HepG2 (cell line): ENCODE results near the gene PGLYRP4. TPM values are rescaled to one million over a fixed set of nuclear protein-coding genes. Genes with fewer than 3 reads are reported as not detected.

Experiments used
- ATAC-seq: fragments of 200-7000 bp; cut with Tn5 transposase; 3 replicates; pipeline ENCODE4 v1.9.1; 2020; ENCODE audit warnings: mild to moderate bottlenecking, moderate library complexity
- BruUV-seq: library from RNA; stranded (reverse); fragments of 400-500 nt; replicated peaks from 2 replicates; lab custom pipeline; 2021; lab: Mats Ljungman, UMichigan
- CTCF ChIA-PET: fragments of 300-600 bp; formaldehyde crosslinking; extraction: SDS; loops from one replicate; lab custom pipeline; 2021; ENCODE audit warnings: low total read pairs, inconsistent platforms, low intra/inter-chr PET ratio; lab: Yijun Ruan, JAX
- POLR2A ChIA-PET: fragments of 350-600 bp; sonication (Branson Sonifier 250); formaldehyde crosslinking; loops from one replicate; lab custom pipeline; 2020; ENCODE audit warnings: antibody characterized with exemption, inconsistent platforms; lab: Yijun Ruan, JAX
- DNase-seq: peaks from one replicate; pipeline ENCODE4 v3.0.0-alpha.2; 2015; ENCODE audit warnings: low spot score
- FAIRE-seq: peaks from 3 replicates; lab custom pipeline; 2011; peaks lifted over from hg19 to GRCh38; lab: Jason Lieb, UNC
- H2AFZ ChIP-seq: one replicate; pipeline ENCODE4 v1.6.1; 2011; ENCODE audit warnings: low read length, inconsistent platforms
- H3K27ac ChIP-seq: fragments of 300-600 bp; 3 replicates; pipeline ENCODE4 v1.8.0; 2011; ENCODE audit warnings: mixed run types, mild to moderate bottlenecking, mixed read lengths, low read length, inconsistent platforms; ENCODE audit not compliant: insufficient read depth; ENCODE audit errors: extremely low read length
- H3K27me3 ChIP-seq, 2 experiments: fragments of 200-600 bp in 1 of 2; 2 replicates in 1 of 2; 3 replicates in 1 of 2; pipeline versions ENCODE4 v1.6.0 to v1.8.0; 2011; ENCODE audit warnings: low read length in 2 of 2, mild to moderate bottlenecking in 2 of 2, moderate library complexity in 2 of 2, inconsistent platforms in 1 of 2; ENCODE audit not compliant: insufficient read depth in 2 of 2, control insufficient read depth in 1 of 2
- H3K36me3 ChIP-seq, 2 experiments: fragments of 200-600 bp in 1 of 2; replicated peaks in 1 of 2; 2 replicates in 1 of 2; 3 replicates in 1 of 2; pipeline versions ENCODE4 v1.5.1 to v1.8.0; 2011; ENCODE audit warnings: low read length in 2 of 2, inconsistent platforms in 1 of 2; ENCODE audit not compliant: insufficient read depth in 2 of 2, control insufficient read depth in 1 of 2
- H3K4me1 ChIP-seq: 2 replicates; pipeline ENCODE4 v1.5.1; 2012; ENCODE audit warnings: low read length, inconsistent platforms; ENCODE audit not compliant: insufficient read depth
- H3K4me2 ChIP-seq: 2 replicates; pipeline ENCODE4 v1.6.0; 2011; ENCODE audit warnings: low read depth, low read length, inconsistent platforms
- H3K4me3 ChIP-seq, 3 experiments: fragments of 200-600 bp in 1 of 3; sonication (generic), shearing (Covaris generic) in 1 of 3; replicated peaks in 1 of 3; 2 replicates each; pipeline ENCODE4 v1.5.1; 2011 to 2016; ENCODE audit warnings: low read length in 3 of 3, inconsistent platforms in 2 of 3, low read depth in 2 of 3, mild to moderate bottlenecking in 2 of 3, control low read depth in 1 of 3, mixed read lengths in 1 of 3; ENCODE audit not compliant: insufficient read depth in 1 of 3
- H3K79me2 ChIP-seq: one replicate; pipeline ENCODE4 v1.6.1; 2011; ENCODE audit warnings: low read length, inconsistent platforms; ENCODE audit not compliant: insufficient read depth
- H3K9ac ChIP-seq: 2 replicates; pipeline ENCODE4 v1.6.0; 2011; ENCODE audit warnings: mild to moderate bottlenecking, low read depth, low read length, inconsistent platforms; ENCODE audit not compliant: insufficient read depth
- H3K9me3 ChIP-seq: 2 replicates; pipeline ENCODE4 v1.5.1; 2012; ENCODE audit warnings: mild to moderate bottlenecking, low read length
- H4K20me1 ChIP-seq: 2 replicates; pipeline ENCODE4 v1.6.0; 2011; ENCODE audit warnings: inconsistent platforms, mild to moderate bottlenecking, low read length, moderate library complexity; ENCODE audit not compliant: insufficient read depth
- DPF2 ChIP-seq: sonication (generic); formaldehyde crosslinking; IDR thresholded peaks from 2 replicates; pipeline ENCODE4 v1.4.0; 2020; ENCODE audit warnings: mild to moderate bottlenecking, low read depth, missing genetic modification reagents, borderline replicate concordance
- HMGXB3 ChIP-seq: sonication (generic); formaldehyde crosslinking; IDR thresholded peaks from 2 replicates; pipeline ENCODE4 v1.4.0; 2020; ENCODE audit warnings: missing genetic modification reagents, borderline replicate concordance
- HNRNPL ChIP-seq: fragments of 200-400 bp; formaldehyde crosslinking; IDR thresholded peaks from 2 replicates; pipeline ENCODE4 v1.6.1; 2017; ENCODE audit warnings: mild to moderate bottlenecking, low read depth, low read length
- IRF1 ChIP-seq: sonication (generic); formaldehyde crosslinking; IDR thresholded peaks from 2 replicates; pipeline ENCODE4 v1.4.0; 2020; ENCODE audit warnings: low read depth, mild to moderate bottlenecking, missing genetic modification reagents
- IRX3 ChIP-seq: sonication (generic); formaldehyde crosslinking; IDR thresholded peaks from 2 replicates; pipeline ENCODE4 v1.8.1; 2023; ENCODE audit warnings: mild to moderate bottlenecking, low read depth, missing genetic modification reagents, borderline replicate concordance
- NFKB2 ChIP-seq: sonication (generic); formaldehyde crosslinking; IDR thresholded peaks from 2 replicates; pipeline ENCODE4 v1.4.0; 2020; ENCODE audit warnings: missing genetic modification reagents, borderline replicate concordance
- PBX3 ChIP-seq: sonication (generic); formaldehyde crosslinking; IDR thresholded peaks from 2 replicates; pipeline ENCODE4 v1.8.1; 2023; ENCODE audit warnings: missing genetic modification reagents, inconsistent platforms, borderline replicate concordance
- SNAPC2 ChIP-seq: sonication (generic); formaldehyde crosslinking; IDR thresholded peaks from 2 replicates; pipeline ENCODE4 v1.8.1; 2022; ENCODE audit warnings: mild to moderate bottlenecking, missing genetic modification reagents
- SNAPC5 ChIP-seq: sonication (generic); formaldehyde crosslinking; IDR thresholded peaks from 2 replicates; pipeline ENCODE4 v1.8.1; 2023; ENCODE audit warnings: mild to moderate bottlenecking, missing genetic modification reagents, borderline replicate concordance
- SYNCRIP ChIP-seq: fragments of 200-400 bp; formaldehyde crosslinking; IDR thresholded peaks from 2 replicates; pipeline ENCODE4 v1.6.1; 2018; ENCODE audit warnings: mild to moderate bottlenecking, low read depth, low read length; ENCODE audit not compliant: insufficient read depth
- TBX3 ChIP-seq: fragments of 450-650 bp; IDR thresholded peaks from 2 replicates; pipeline ENCODE4 v1.6.1; 2017; ENCODE audit warnings: antibody characterized with exemption, mild to moderate bottlenecking, inconsistent platforms, borderline replicate concordance
- ZNF343 ChIP-seq: sonication (generic); formaldehyde crosslinking; IDR thresholded peaks from 2 replicates; pipeline ENCODE4 v1.4.0; 2020; ENCODE audit warnings: mild to moderate bottlenecking, missing genetic modification reagents
- ZNF383 ChIP-seq: sonication (generic); formaldehyde crosslinking; IDR thresholded peaks from 2 replicates; pipeline ENCODE4 v1.4.0; 2020; ENCODE audit warnings: missing genetic modification reagents, mild to moderate bottlenecking, borderline replicate concordance
- ZNF460 ChIP-seq: sonication (generic); formaldehyde crosslinking; IDR thresholded peaks from 2 replicates; pipeline ENCODE4 v1.5.1; 2020; ENCODE audit warnings: missing genetic modification reagents, mild to moderate bottlenecking, borderline replicate concordance
- ZNF484 ChIP-seq: sonication (generic); formaldehyde crosslinking; IDR thresholded peaks from 2 replicates; pipeline ENCODE4 v1.5.1; 2020; ENCODE audit warnings: mild to moderate bottlenecking, low read depth, missing genetic modification reagents, borderline replicate concordance
- ZNF704 ChIP-seq: sonication (generic); formaldehyde crosslinking; IDR thresholded peaks from 2 replicates; pipeline ENCODE4 v1.8.1; 2023; ENCODE audit warnings: mild to moderate bottlenecking, inconsistent platforms, moderate library complexity, missing genetic modification reagents, borderline replicate concordance
- WGBS: methylation state at CpG from one replicate; pipeline ENCODE4 v1.1.6; 2017; ENCODE audit warnings: low lambda C conversion rate; 5-methylcytosine and 5-hydroxymethylcytosine counted together
- in situ Hi-C: cut with HindIII; loops from 2 replicates; pipeline ENCODE4 v1.10.0; 2017; ENCODE audit warnings: low pct_unique_long_range_greater_than_20kb; ENCODE audit not compliant: extremely low pct_ligation_motif_present
- intact Hi-C: fragments of 100-400 bp; cut with micrococcal nuclease; formaldehyde crosslinking; loops from one replicate; pipeline ENCODE4 v1.10.0; 2022; ENCODE audit not compliant: unreplicated experiment
- polyA plus RNA-seq, 8 experiments: library from polyadenylated mRNA; depleted of rRNA in 3 of 8; stranded (reverse) in 7 of 8; unstranded in 1 of 8; fragments of >200 nt; fragmentation: Illumina TruSeq in 4 of 8; extraction: Trizol in 4 of 8; gene quantifications; 2 replicates each; pipeline versions ENCODE4 v1.2.1 to v1.2.3, GENCODE V29; 2011 to 2016; ENCODE audit warnings: low read depth in 4 of 8, missing spikeins in 1 of 8, mixed read lengths in 1 of 8; ENCODE audit not compliant: insufficient read depth in 1 of 8
- total RNA-seq, 5 experiments: library from RNA; depleted of rRNA; stranded (reverse); fragments of >200 nt; fragmentation: Illumina TruSeq; extraction: Trizol; gene quantifications; 2 replicates each; pipeline ENCODE4 v1.2.3, GENCODE V29; 2016; ENCODE audit warnings: low read depth in 1 of 5

PGLYRP4 gene
- total and polyA plus RNA-seq, 2 of the 13 experiments (the other 11 are each of a cell fraction or from before 2014, with no cell fraction given) = not detected

- H3K4me2 ChIP-seq = no peak overlapping the region
- no peak for FAIRE-seq
- no peak overlapping the region for H3K4me3 ChIP-seq
- H3K36me3 ChIP-seq = no peaks in the 10 kb centered on the region
- ChIA-PET POLR2A (no interaction called here), CTCF (no interaction called here)
- no peaks in the 10 kb centered on the region for H3K4me1 ChIP-seq
- H3K79me2 ChIP-seq = no peaks in the 10 kb centered on the region
- no peaks in the 10 kb centered on the region; a peak in 2 of 5 replicates for H3K27me3 ChIP-seq
- no peaks in the 10 kb centered on the region for H4K20me1 ChIP-seq
- no peak overlapping the region for H3K27ac ChIP-seq
- in situ Hi-C loops (no loop called here), intact Hi-C loops (no loop called here)
- no peak overlapping the region for H3K9ac ChIP-seq
- H2AFZ ChIP-seq = no peak overlapping the region
- BruUV-seq = no TSS peak
- ATAC-seq = no peak
- 8% methylated on average over 4 of the region's 4 CpGs for WGBS
- no peaks in the 10 kb centered on the region for H3K9me3 ChIP-seq
- DNase-seq = no peak
- no peak for TF ChIP-seq ZNF343 (CRISPR knock-in tag)
- TF ChIP-seq HNRNPL = no peak
- no peak for TF ChIP-seq IRF1 (CRISPR knock-in tag)
- TF ChIP-seq DPF2 (CRISPR knock-in tag) = no peak
- no peak for TF ChIP-seq ZNF460 (CRISPR knock-in tag)
- TF ChIP-seq TBX3 = no peak
- no peak for TF ChIP-seq IRX3 (CRISPR knock-in tag)
- TF ChIP-seq ZNF484 = no peak
- no peak for TF ChIP-seq ZNF704 (CRISPR knock-in tag)
- no peak for TF ChIP-seq SYNCRIP
- no peak for TF ChIP-seq HMGXB3
- TF ChIP-seq SNAPC5 (CRISPR knock-in tag) = no peak
- no peak for TF ChIP-seq NFKB2 (CRISPR knock-in tag)
- no peak for TF ChIP-seq PBX3 (CRISPR knock-in tag)
- no peak for TF ChIP-seq ZNF383 (CRISPR knock-in tag)
- no peak for TF ChIP-seq SNAPC2
Measured at GRCh38 chr1:153387785-153388184, 39.1 kb upstream of the PGLYRP4 start.
